ENCODE results near the gene INHBB.
A peak's percentile ranks its signal among the peaks of the same experiment; 100 is the strongest.

INHBB gene

DNA sequence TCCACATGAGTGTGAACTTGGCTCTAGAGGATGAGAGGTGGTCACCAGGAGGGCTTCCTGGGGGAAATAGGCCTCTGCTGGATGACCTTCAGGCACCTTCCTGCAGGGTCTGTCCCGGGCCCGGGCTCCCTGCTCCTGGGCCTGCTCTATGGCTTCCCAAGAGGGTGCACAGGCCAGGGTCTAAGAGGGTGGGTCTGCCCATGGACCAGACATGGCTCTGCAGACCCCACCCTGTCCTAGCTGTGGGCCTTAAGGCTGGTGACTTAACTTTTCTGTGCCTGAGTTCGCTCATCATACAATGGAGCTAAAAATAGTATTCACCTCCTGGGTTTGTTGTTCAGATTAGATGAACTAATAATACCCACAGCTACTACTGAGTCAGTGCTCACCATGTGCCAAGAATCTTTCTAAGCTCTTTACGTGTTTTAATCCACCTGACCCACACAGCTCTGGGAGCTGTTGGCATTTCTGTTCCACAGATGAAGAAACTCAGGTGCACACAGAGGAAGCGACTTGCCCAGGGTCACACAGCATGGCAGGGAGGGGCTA is 14.4 kb downstream of the INHBB start:
- DNase-seq = no peak

- no peak for DNase-seq
These were observed 17.0 kb downstream of the INHBB start for GRCh38 chr2:120362926-120363325.

DNA sequence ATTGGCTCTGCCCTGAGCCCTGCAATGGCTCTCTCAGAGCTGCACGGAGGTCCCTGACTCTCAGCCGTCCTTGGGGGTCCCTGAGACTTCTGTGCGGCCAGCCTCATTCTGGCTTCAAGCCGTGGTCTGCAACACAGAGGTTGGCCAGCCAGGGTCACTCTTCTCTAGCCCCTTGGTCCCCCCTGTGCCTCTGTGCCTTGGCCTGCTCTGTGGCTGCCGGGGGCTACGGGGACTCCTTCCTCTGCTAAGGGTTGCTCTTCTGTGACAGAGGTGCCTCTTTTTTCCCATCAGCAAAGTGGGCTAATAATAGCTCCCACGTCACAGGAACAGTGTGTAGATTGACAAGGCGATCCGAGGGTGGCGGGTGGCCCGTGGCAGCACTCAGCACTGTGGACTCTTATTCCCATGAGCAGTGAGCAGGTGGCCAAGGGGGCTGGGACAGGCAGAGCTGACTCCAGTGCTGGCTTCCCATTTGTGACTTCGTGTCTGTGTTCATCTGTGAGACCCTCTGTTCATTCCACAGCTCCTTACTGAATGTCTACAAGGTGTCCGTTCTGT is 19.4 kb downstream of the INHBB start:
- DNase-seq = no peak

GRCh38 chr2:120366698-120367097 is 20.8 kb downstream of the INHBB start:
- no peak for DNase-seq

- no peak for DNase-seq
These were observed 21.3 kb downstream of the INHBB start for GRCh38 chr2:120367221-120367620.

- peak; percentile 84 for DNase-seq
These were observed 21.7 kb downstream of the INHBB start for GRCh38 chr2:120367649-120368048.

GRCh38 chr2:120368086-120368485 is 22.1 kb downstream of the INHBB start:
- DNase-seq = no peak

DNA sequence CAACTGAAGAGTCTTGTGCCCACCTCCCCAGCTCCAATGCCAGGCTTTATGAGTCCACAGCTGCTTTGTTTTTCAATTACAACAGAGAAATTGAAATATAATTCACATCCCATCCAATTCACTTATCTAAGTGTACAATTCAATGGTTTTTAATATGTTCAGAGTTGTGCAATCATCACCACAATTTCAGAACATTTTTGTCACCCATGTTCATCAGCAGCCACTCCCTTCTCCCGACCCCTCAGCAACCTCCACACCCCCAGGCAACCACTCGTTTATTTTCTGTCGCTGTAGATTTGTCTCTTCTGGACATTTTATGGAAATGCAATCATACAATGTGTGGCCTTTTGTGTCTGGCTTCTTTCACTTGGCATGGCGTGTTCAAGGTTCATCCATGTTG is 23.3 kb downstream of the INHBB start:
- peak; percentile 15 for DNase-seq

DNA sequence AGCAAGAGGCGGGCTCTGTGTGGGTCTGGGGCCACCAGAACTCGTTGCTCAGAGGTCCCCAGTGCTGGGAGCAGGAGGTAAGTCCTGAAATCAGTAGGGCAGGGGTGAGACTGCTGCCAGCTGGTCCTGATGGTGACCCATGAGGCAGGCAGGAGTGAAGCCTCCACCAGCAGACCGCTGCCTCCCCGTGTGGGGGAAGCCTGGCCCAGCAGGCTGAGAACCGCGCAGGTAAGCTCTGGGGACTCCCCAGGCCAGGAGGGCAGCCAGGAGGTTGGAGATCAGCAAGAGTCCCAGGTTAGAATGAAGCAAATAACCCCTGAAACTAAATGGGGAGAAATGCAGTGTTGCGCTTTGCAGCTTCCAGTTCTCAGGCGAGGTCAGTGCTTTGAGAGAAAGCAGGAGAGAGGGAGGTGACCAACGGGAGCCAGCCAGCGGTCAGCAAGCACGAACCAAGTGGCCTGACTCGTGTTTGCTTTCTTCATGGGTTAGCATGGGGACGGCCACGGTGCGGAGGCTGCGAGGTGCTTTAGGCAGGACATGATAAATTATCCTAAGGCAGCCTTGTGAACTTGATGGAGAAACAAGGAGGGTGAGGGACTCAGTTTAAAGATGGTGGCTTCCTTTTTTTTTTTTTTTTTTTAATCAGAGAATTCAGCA is 26.2 kb downstream of the INHBB start:
- DNase-seq = no peak

GRCh38 chr2:120372816-120373215 is 26.9 kb downstream of the INHBB start:
- DNase-seq = no peak

DNA sequence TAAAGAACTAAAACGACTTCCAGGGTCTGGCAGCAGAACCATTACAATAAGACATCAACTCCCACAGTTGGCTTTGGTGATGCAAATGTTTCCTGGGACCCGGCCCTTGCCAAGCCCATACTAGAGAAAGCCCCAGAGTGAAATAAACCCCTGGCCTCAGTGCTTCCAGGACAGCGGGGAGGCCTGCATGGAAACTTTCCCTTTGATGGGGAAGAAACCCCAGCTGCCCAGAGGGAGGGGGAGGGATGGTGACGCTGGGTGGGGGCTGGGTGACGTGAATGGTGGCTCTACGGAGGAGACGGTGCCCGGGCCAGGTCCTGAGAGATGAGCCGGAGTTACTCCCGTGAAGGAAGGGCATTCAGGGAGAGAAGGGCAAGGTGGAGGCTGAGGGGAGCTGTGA is 27.5 kb downstream of the INHBB start:
- no peak for DNase-seq

GRCh38 chr2:120374821-120375220 is 28.9 kb downstream of the INHBB start:
- DNase-seq = no peak

DNA sequence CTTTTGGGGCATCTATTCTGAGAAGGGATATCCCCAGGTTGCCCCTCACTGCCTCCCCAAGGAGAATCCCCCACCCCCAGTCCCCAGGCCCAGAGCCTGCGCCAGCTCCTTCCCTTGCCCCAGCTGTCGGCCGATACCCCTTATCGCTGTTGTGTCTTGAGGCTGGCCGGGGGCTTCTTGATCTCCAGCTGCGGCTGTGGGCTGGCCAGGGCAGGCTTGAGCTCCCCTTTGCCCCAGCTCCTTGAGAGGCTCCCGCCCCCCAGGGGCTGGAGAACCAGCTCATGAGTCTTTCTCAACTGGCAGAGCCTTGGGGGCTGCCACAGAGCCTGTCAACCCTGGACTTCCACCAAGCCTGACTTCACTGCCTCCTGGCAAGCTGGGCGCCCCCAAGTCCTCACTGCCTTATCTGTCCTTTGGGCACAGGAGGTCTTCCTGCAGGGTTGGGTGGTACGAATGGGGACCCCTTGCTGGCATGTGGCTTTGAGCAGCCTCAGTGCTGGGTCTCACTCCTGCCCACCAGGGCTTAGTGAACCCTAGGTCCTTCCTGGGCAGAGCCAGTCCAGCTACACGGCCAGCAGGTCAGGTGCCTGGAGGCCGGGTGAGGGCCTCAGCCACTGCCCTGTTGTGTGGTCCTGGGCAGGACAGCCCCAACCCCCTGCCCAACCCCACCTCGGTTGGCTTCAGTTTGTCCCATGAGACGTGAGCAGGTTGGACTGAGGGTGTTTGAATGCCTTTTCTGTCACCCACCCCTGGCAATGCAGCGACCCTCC is 29.5 kb downstream of the INHBB start:
- DNase-seq = no peak

GRCh38 chr2:120376101-120376500 is 30.2 kb downstream of the INHBB start:
- DNase-seq = peak; percentile 23

DNA sequence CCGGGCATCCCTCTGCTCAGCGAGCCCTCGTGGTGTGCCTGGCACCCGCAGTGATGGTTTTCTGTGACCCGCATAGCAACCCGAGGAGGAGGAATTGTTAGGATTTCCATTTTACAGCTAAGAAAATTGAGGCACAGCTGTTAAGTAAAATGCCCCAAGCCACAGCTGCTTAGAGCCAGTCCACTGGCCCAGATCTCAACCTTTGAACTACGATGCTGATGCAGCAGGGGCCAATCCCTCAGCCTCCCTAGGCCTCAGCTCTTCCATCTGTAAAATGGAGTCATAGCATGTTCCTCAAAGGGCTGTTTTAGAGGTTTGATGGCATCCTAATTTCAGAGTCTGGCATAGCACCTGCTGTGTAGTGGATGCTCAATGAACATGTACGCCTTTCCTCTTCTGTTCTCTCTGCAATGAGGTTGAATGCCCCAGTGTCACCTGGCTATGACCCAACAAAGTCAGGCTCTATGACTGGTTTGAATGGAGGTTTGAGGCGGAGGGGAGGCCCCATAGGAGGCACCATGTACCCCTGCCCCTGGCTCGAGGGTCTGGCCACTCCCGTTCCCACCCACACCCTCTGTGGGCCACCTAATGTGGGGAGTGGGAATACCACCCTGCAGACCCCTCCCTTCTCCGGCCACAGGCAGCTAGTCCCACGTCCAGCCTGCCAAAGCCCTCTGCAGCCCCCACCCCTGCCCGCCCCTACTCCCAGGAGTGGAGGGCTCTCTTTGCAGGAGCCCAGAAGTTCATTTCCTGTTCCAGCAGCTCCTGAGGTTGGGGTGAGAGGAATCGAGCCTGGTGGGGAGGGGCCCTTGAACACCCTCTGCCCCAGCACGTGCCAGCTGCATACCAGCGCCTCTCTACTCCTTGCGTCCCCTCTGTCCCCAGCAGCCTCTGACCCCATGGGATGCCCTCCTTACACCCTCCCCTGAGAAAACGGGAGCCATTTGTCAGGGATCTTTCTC is 31.0 kb downstream of the INHBB start:
- DNase-seq = no peak

- DNase-seq = no peak
These were observed 32.7 kb downstream of the INHBB start for GRCh38 chr2:120378605-120379004.

DNA sequence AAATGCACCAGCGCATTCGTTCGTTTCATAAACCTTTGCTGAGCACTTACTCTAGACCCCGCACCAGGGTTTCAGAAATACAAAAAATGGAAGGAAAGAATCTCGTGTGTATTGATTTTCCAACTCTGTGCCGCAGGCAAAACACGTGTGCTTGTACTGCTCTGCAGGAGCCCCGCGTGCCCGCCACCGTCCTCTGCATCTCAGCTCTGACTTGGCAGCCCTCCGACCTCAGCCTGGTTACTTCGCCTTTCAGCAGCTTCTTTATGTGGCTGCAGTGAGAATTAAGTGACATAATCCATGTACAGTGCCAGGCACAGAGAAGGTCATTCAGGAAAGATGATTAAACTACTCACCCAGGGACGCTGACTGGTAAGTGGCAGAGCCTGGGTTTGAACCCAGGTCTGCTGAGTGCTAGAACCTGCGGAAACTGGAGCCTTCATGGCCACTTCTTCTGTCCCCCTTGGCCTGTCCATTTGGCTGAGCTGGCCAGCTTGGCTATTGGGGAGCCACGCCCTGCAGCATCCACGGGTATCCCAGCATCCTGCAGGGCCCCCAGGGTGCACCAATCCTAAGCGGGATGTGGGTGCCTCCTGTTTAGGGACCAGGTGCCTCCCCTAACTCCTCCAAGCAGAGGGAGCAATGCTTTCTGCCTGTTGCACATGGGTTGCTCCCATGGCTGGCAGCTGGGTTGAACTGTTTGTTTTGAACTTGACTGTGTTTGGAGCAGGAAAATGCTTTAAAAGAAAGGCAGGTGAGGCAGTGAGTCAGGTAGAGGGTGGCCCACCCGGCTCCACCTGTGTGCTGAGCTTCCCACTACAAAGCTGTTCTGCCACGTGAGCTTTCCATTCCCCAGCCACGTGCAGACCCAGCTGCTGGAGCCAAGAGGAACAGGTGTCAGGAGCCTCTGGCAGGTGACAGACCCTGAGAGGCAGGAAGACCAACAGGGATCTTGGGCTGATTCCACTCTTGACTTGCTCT is 34.3 kb downstream of the INHBB start:
- peak; percentile 27 for DNase-seq

- no peak for DNase-seq
These were observed 35.3 kb downstream of the INHBB start for GRCh38 chr2:120381192-120381591.

- DNase-seq = no peak
These were observed 35.7 kb downstream of the INHBB start for GRCh38 chr2:120381661-120382060.

- DNase-seq = no peak
These were observed 36.7 kb downstream of the INHBB start for GRCh38 chr2:120382541-120383144.

GRCh38 chr2:120383191-120383590 is 37.3 kb downstream of the INHBB start:
- no peak for DNase-seq
